Hippocampal formation (tissue), 2 donors: ENCODE results near the gene CHD6.

ENCODE experiments used
- DNase-seq, 2 donors: peaks; one replicate each; lab custom pipeline; 2025; lab: John Stamatoyannopoulos, UW

CHD6 gene

GRCh38 chr20:41505184-41505583, 113.0 kb downstream of the CHD6 start:
- no peak for DNase-seq

GRCh38 chr20:41501376-41501775, 116.8 kb downstream of the CHD6 start:
- no peak for DNase-seq

DNA sequence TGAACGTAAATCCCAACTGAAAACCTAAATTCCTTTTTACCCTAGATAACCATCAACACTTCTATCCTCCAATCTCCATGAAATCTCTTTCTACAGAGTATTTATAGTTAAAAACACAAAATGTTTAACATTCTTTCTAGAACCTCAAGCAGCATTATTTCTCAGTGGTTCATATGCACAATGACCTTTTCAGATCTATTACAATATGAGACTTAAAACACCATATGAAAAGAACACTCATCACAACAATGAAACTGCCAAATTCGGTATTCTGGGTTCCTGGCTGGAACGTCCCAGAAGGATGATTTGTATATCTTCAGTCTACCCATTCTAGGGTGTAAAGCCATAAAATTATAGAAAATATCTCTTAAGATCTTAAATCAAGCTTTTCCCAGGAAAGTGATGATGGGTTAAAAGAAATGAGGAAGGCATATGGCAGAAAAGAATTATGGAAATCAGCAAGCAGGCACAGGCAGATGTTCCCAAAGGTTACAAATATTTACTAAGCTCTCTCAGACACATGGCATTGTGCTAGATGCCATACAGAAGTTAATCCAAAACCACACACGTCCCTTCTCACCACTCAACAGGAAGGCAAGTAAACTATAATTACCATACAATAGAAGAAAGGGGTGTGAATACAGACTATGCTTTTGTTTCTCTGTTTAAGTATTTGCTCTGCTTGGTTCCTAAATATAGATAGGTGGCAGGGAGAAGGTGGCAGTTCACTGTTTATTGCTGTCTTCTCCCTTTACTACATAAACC, 118.0 kb downstream of the CHD6 start:
- DNase-seq = no peak

- no peak for DNase-seq
Observed at GRCh38 chr20:41499064-41499463, 119.1 kb downstream of the CHD6 start.

DNA sequence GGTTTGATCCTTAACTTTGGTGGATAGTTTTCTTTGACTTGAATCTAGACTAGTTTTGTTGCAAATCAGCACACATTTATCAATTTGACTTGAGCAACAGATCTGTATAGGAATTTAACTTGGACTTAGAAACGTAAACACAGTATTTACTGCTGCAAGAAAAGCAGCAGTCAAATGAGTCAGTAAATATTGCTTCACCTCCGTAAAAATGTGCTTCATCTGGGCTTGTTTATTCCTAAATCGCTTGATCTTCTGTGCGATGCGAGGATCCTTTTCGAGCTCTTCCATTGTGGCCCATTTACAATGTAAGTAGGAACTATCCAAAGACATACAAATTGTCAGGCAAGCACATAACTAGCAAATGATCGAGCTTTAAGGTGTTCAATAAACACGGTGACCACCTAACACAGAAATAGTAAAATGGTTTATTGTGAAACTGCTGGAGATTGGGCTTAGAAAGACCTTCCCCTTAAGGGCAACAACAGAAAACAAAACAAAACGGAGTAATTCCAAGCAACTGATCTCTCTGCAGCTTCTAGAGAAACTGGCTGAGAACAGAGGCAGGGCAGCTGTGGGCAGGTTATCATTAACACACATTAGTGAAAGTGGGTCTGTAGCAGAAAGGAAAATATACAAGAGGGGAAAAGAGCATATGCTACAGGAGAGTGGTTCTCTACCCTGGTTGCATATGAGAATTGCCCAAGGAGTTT, 120.8 kb downstream of the CHD6 start:
- DNase-seq = no peak

- no peak for DNase-seq
Observed at GRCh38 chr20:41494451-41494850, 123.7 kb downstream of the CHD6 start.

- no peak for DNase-seq
Observed at GRCh38 chr20:41483553-41483930, 134.6 kb downstream of the CHD6 start.

DNA sequence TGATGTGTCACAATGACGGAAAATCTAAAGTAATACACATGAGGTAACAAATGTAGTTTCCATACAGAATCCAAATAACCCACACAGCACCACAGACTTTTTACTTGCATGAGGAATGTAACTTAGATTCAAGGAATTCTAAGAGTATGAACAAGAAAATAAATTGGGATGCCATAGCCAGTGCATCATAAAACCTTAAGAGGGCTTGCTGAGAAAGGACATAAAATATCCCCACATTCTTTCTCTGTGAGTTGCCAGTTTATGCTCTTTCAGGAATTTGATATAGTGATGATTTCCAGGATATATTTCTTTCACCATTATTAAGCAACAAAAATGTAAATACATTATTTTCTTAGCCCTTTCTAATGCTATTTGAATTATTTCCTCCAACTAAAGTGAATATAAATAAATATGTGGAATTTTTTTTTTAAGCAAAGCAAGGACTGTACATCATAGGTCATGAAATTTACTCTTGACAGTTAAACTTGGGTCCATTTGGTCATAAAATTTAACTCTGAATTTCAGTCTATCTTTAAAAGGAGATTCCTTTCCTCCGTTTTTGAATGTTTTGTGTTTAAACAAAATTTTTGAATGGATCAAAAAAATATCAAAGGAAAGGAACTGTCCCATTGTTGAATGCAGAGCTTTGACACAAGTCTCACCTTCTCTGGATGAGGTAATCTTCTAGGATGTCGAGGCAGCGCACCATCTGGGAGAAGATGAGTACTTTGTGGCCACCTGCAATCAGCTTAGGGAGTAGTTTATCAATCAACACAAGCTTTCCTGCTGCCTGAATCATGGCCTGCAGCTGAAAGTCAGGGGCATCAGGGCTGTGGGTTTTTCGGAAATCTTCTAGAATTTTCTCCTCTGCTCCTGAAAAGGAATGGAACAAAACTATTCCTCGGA, 135.3 kb downstream of the CHD6 start:
- DNase-seq = no peak

DNA sequence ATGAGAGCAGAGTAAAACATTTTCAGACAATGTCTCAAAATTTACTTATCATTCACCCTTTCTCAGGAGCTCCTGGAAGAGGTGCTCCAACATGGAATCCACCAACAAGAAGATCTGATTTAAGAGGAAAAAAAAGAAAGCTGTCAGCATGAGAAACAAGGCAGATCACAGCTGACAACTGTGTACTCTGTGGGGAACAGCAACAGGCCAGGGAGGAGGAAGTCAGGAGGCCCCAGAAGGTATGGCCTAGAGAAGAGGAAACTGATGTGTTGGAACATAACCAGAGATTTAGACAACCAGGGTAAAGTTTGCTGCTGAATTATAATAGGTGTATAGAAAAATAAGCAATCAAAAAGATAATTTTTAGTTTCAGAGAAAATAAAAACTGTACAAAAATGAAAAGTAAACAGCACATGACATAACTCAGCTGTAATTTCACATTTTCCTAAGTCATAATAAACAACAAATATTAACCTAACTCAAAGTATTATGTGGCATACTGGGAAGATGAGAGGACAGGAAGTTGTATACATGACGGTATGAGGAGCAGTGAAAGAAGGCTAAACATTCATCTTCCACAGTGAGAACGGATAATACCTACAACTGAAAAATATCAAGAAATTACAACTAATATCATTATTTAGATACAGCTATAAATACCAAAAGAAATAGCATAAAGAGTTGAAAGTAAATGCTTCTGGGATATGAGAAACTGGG, 138.0 kb downstream of the CHD6 start:
- DNase-seq = no peak

DNA sequence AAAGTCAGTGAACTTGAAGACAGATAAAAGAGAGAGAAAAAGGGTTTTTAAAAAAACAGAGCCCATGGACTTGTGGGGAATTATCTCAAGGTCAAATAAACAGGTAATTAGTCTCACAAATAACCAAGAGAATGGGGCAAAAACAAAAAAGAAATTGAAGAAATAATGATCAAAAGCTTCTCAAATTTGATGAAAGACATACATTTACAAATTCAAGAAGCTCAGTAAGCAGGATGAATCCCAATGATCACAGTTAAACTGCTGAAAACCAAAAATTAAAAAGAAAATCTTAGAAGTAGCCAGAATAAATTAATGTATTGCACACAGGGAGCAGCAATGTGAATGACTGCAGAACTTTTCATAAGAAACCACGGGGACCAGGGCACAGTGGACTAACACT, 139.1 kb downstream of the CHD6 start:
- no peak for DNase-seq

DNA sequence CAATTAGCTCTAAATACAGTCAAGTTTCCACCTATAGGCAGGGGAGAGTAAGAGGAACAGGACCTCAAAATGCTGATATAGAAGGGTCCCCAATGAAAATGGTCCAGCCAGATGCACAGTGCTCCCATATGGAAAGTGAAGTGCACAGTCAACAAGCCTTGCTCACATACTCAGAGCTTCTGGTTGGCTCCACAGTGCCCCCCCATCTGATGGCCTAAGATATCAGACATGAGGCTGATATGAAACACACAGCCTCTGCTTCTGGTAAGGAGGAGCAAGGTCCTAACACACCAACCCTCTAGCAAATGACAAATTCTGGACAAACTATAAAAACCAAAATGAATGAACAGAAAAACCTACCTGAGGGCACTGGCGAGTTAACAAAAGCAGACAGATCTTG, 140.2 kb downstream of the CHD6 start:
- DNase-seq = no peak

DNA sequence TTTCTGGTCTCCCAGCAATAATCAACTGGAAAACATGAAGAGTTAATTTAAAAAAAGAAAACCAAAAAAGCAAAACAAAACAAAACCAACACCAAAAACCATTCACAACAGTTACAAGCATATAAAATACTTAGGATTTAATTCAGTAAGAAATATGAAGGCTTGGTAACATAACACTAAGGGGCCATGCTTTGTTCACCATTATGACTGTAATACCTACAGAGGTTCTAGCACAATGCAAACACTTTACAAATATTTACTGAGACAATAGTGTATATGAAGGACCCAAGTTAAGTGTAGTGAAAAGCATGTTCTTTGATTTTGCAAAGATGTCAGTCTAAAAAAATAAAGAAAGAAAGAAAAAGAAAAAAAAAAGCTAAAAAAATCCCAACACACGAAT, 141.7 kb downstream of the CHD6 start:
- no peak for DNase-seq

- DNase-seq = no peak
Observed at GRCh38 chr20:41476013-41476441, 142.2 kb downstream of the CHD6 start.

DNA sequence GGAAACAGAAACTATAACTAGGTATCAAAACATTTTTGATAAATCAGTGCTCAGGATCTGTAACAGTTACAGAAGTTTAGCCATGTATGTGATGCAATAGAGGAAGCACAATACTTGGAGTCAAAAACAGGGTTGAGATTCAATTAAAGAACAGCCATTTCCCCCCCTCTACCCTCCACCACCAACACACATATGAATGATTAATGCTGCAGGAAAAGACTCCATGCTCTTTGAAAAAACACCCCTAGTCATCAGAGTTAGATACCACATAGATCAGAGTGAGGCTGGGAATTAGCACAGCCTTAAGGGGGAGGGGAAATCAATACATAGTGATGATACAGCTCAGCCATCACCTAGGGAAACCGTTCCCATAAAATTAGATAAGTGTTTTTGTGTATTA, 142.7 kb downstream of the CHD6 start:
- DNase-seq = no peak

GRCh38 chr20:41470362-41471095, 147.6 kb downstream of the CHD6 start:
- no peak for DNase-seq

DNA sequence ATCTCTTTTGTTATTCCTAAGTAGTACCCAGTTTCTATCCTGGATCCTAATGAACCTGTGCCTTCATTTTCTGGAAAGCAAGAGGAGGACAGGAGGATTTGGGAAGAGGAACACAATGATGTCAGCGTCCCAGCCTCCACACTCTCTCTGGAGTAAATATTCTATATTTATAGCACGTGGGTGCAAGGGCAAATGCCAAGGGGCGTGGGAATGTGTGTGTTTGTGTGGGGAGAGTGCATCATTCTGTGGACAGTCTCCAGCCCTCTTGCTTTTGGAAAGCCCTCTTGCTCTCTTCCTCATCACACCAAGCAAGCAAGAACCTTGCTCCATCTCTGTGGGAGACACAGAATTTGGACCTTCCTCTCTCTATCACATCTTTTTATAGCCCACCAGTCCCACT, 148.3 kb downstream of the CHD6 start:
- DNase-seq = no peak

DNA sequence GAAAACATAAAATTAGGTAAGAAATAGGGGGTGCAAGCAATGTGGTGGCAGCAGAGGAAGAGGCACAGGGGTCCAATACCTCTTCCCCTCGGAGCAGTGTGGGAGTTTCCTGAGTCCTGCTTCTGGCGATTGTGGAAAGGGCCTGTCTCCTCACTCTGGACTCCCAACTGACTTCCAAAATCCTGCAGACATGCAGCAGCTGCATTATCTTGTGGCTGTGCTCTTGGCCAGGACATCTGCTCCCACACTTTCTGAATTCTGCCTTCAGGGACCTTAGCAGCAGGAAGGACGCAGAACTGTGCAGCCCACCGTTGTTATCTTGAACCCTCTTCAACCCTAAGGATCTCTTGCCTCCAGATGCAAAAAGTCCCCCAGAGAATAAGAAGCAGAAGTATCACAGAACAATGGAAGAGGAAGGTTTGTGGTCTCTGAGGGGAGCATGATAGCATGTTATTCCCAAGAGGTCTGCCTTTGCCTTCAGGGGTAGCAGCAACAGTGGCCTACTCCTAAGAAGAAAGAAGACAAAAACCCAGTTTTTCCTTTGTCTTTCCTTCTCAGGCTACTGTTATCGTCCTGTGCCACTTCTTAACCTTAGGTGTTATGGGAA, 149.1 kb downstream of the CHD6 start:
- no peak for DNase-seq

DNA sequence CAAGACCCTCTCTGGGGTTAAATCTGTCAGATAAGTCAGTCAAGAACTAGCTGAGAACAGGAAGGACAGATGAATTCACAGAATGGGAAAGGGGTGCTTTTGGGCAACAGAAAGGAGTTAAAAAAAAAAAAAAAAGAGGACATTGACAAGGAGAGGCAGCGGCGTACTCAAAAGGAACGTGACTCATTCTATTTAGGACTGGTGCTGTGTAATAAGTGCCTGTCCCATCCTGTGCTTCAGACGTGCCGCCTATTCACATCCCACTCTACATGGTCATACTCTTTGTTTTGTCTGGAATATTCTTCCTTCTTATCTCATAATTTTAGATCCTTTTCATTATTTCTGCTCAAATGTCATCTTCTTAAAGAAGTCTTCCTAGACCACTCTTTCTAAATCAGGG, 150.5 kb downstream of the CHD6 start:
- DNase-seq = no peak

DNA sequence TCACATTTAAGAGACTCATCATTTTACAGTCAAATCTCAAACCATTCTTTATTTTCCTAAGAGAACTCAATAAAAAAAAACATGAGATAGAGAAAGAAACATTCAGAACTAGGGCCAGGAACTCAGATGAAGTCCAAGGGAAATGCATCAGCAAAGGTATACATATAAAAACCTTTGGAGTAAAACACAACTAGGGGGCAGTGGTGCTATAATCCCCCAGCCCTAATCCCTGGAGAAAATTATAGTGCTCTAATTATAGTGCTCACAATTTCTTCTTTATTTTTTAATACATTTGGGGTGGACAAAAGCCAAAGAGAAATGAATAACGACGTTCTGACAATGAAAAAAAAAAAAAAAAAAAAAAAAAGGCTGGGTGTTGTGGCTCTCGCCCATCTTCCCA, 151.0 kb downstream of the CHD6 start:
- DNase-seq = no peak

GRCh38 chr20:41463567-41463966, 154.6 kb downstream of the CHD6 start:
- no peak for DNase-seq
